Stimulated activated CD8-positive, alpha-beta memory T cell treated with anti-CD3 and anti-CD28 coated beads, Interleukin-4, amount 100 ng/mL, for 24 hours (primary cell): Measurements from ENCODE around the gene CHID1.

Source experiments
- DNase-seq: peaks from one replicate; pipeline ENCODE4 v3.0.0-alpha.2; 2020; ENCODE audit warnings: low read depth

Gene CHID1

GRCh38 chr11:933142-933851 lies 22.7 kb upstream of the CHID1 start:
- no peak for DNase-seq

GRCh38 chr11:932435-932834 lies 21.8 kb upstream of the CHID1 start:
- no peak for DNase-seq

- no peak for DNase-seq
Measured at GRCh38 chr11:931385-931784, 20.8 kb upstream of the CHID1 start.

GRCh38 chr11:929405-929804 lies 18.8 kb upstream of the CHID1 start:
- no peak for DNase-seq

GRCh38 chr11:928786-929185 lies 18.2 kb upstream of the CHID1 start:
- no peak for DNase-seq

GRCh38 chr11:927871-928270 lies 17.3 kb upstream of the CHID1 start:
- no peak for DNase-seq

- DNase-seq, result no peak
Measured at GRCh38 chr11:926341-926916, 15.8 kb upstream of the CHID1 start.

GRCh38 chr11:925496-926301 lies 15.1 kb upstream of the CHID1 start, which contains the start of gene AP2A2:
AP2A2 (plus strand) TSS chr11:925870; CDS start chr11:926022, 152 bp downstream.
- peak; percentile 91 for DNase-seq

- DNase-seq, result no peak
Measured at GRCh38 chr11:925158-925495, 14.5 kb upstream of the CHID1 start.

- DNase-seq, result no peak
Measured at GRCh38 chr11:924406-925157, 14.0 kb upstream of the CHID1 start.

GRCh38 chr11:923691-924405 lies 13.2 kb upstream of the CHID1 start:
- no peak for DNase-seq

GRCh38 chr11:921921-922678 lies 11.5 kb upstream of the CHID1 start:
- no peak for DNase-seq

GRCh38 chr11:917426-917825 lies 6.8 kb upstream of the CHID1 start:
- no peak for DNase-seq

- DNase-seq, result no peak
Measured at GRCh38 chr11:914747-915501, 4.3 kb upstream of the CHID1 start.

GRCh38 chr11:914204-914603 lies 3.6 kb upstream of the CHID1 start:
- DNase-seq, result no peak

- DNase-seq, result no peak
Measured at GRCh38 chr11:913043-913442, 2.4 kb upstream of the CHID1 start.

GRCh38 chr11:912266-912665 lies 1.7 kb upstream of the CHID1 start:
- DNase-seq, result no peak

- no peak for DNase-seq
Measured at GRCh38 chr11:911890-912219, 1.2 kb upstream of the CHID1 start.

GRCh38 chr11:911031-911889 lies 650 bp upstream of the CHID1 start:
- peak; percentile 33 for DNase-seq
